Bronchial epithelial cell (primary cell): ENCODE measurements around the gene STXBP5. TPM values are rescaled to one million over a fixed set of nuclear protein-coding genes. Genes with fewer than 3 reads are reported as not detected.

ENCODE experiments used
- DNase-seq: peaks from one replicate; pipeline ENCODE4 v3.0.0-alpha.2; 2010; ENCODE audit warnings: low read depth
- FAIRE-seq: peaks from 2 replicates; lab custom pipeline; 2011; peaks lifted over from hg19 to GRCh38; lab: Jason Lieb, UNC
- H3K27me3 ChIP-seq: 2 replicates; pipeline ENCODE4 v1.5.1; 2011; ENCODE audit warnings: low read length; ENCODE audit not compliant: control insufficient read depth, insufficient read depth
- H3K36me3 ChIP-seq: 2 replicates; pipeline ENCODE4 v1.5.1; 2011; ENCODE audit warnings: low read length; ENCODE audit not compliant: control insufficient read depth, insufficient read depth
- H3K4me3 ChIP-seq: 2 replicates; pipeline ENCODE4 v1.5.1; 2011; ENCODE audit warnings: mild to moderate bottlenecking, low read depth, low read length, control low read depth
- total RNA-seq: library from RNA; depleted of rRNA; stranded (reverse); fragments of >200 nt; gene quantifications from 2 replicates; pipeline ENCODE4 v1.2.1, GENCODE V29; 2014
- TF ChIP-seq, protein P1 (sequence below): IDR thresholded peaks from 2 replicates; pipeline ENCODE4 v1.5.1; 2011; ENCODE audit warnings: mild to moderate bottlenecking, moderate library complexity, low read length, control low read depth, inconsistent platforms; ENCODE audit not compliant: insufficient read depth, severe bottlenecking

The STXBP5 gene
- total RNA-seq, 1 donor from 2014 or later, result 19.2 TPM

DNA sequence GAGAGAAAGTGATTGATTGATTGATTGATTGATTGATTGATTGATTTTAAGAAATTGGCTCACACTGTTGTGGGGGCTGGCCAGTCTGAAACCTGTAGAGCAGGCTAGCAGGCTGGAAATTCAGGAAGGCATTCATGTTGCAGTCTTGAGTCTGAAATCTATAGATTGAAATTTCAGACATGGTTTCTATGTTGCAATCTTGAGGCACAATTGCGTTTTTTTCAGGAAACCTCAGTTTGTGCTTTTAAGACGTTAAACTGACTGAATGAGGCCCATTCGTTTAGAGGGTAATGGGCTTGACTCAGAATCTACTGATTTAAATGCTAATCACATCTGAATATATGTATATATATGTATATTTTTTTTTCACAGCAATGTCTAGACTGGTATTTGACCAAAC lies 106.3 kb downstream of the STXBP5 start:
- DNase-seq (no peak), FAIRE-seq (no peak)
- TF ChIP-seq, protein P1, sequence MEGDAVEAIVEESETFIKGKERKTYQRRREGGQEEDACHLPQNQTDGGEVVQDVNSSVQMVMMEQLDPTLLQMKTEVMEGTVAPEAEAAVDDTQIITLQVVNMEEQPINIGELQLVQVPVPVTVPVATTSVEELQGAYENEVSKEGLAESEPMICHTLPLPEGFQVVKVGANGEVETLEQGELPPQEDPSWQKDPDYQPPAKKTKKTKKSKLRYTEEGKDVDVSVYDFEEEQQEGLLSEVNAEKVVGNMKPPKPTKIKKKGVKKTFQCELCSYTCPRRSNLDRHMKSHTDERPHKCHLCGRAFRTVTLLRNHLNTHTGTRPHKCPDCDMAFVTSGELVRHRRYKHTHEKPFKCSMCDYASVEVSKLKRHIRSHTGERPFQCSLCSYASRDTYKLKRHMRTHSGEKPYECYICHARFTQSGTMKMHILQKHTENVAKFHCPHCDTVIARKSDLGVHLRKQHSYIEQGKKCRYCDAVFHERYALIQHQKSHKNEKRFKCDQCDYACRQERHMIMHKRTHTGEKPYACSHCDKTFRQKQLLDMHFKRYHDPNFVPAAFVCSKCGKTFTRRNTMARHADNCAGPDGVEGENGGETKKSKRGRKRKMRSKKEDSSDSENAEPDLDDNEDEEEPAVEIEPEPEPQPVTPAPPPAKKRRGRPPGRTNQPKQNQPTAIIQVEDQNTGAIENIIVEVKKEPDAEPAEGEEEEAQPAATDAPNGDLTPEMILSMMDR, result no peak
- no peaks in the 10 kb centered on the region for H3K27me3 ChIP-seq
- no peak overlapping the region for H3K4me3 ChIP-seq
- no peaks in the 10 kb centered on the region for H3K36me3 ChIP-seq

DNA sequence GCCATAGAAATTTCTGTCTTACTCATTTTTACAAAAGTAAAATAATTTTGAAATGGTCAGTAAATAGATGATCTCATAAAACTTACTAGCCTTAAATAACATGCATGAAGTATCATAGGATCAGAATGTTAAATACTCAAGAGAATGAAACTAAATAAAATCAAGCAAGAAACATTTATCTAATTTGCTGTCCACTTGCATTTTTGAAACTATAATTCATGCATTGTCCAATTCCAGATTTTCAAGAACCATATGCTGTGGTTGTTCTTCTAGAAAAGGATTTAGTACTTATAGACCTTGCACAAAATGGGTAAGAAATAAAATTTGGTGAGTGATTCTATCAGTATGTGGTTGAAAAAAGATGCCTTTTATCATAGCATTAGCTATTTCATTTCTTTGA lies 107.0 kb downstream of the STXBP5 start:
- no peak for FAIRE-seq
- no peaks in the 10 kb centered on the region for H3K36me3 ChIP-seq

DNA sequence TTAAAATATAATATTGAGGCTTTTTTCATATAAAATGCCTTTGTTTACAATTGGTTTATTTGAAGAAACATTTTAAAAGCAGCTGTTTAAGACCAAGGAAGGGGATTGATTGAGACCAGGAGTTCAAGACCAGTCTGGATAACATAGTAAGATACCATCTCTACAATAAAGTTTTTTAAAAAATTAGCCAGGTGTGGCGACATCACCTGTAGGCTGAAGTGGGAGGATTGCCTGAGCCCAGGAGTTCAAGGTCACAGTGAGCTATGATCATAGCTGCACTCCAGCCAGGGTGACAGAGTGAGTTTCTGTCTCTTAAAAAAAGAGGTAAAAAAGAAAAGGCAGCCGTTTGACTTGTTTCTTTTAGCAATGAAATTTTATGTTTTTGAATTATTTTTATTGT lies 117.0 kb downstream of the STXBP5 start:
- Histone ChIP-seq H3K4me3 (no peak overlapping the region), H3K36me3 (peaks cover 1% of the 10 kb centered on the region), H3K27me3 (no peaks in the 10 kb centered on the region)
- FAIRE-seq, result no peak
- DNase-seq, result no peak
- TF ChIP-seq, protein P1, result no peak

More for the DNA sequence above, 107.0 kb downstream of the STXBP5 start:
- Histone ChIP-seq H3K27me3 (no peaks in the 10 kb centered on the region), H3K4me3 (no peak overlapping the region)
- no peak for DNase-seq
- TF ChIP-seq, protein P1, result no peak

DNA sequence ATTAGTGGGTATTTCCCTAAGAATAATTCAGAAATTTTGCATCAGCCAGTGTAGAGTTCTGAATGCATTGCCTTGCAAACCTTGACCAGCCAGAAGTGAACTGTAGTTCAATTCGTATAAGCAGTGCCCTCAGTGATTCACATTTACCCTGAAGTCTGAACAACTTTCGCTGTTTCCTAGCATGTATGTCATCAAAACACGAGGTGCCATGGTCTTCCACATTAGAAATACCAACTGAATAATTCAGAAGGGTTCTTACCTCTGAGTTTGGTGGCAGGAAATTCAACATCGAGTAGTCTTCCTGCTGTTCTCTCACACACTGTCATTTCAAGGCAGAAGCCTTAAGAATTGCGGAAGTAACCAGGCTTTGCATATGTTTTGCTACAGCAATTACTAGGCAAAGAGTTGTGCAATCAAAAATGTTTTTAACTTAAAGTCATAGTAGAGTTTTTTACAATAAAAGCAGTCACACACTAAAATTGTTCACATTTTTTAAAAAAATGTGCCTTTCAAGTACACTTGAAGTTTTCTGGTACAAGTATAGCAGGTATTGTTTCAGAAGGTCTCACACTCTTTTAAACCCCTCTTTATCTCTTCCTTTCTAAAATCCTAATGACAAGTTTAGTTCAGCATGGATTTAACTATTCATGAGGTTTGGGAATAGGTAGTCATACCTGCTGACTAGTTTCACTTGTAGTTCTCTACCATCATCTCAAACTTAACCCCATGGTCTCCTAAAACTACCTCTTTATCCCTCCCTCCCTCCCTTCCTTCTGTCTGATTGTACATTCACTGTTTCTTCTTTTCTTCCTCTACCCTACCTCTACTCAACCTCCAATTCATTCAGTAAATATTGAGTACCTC lies 118.3 kb downstream of the STXBP5 start:
- TF ChIP-seq, protein P1, result no peak
- DNase-seq (peak; percentile 51), FAIRE-seq (no peak)
- no peaks in the 10 kb centered on the region for H3K27me3 ChIP-seq
- H3K36me3 ChIP-seq, result no peaks in the 10 kb centered on the region
- no peak overlapping the region for H3K4me3 ChIP-seq

GRCh38 chr6:147325557-147325956 lies 121.3 kb downstream of the STXBP5 start:
- DNase-seq, result no peak
- FAIRE-seq, result no peak
- Histone ChIP-seq H3K4me3 (no peak overlapping the region), H3K36me3 (peaks cover 2% of the 10 kb centered on the region), H3K27me3 (no peaks in the 10 kb centered on the region)
- TF ChIP-seq, protein P1, result no peak
